H7 (cell line): ENCODE data around the gene DNAJC21. TPM values are rescaled to one million over a fixed set of nuclear protein-coding genes. Genes with fewer than 3 reads are reported as not detected.

ENCODE experiments used
- DNase-seq: peaks from one replicate; pipeline ENCODE4 v3.0.0; 2012
- H3K27me3 ChIP-seq: 2 replicates; pipeline ENCODE4 v1.6.0; 2011; ENCODE audit warnings: mild to moderate bottlenecking, low read length; ENCODE audit not compliant: control insufficient read depth, insufficient read depth
- H3K36me3 ChIP-seq: replicated peaks from 2 replicates; pipeline ENCODE4 v1.5.1; 2011; ENCODE audit warnings: low read length; ENCODE audit not compliant: control insufficient read depth, insufficient read depth
- H3K4me3 ChIP-seq: 2 replicates; pipeline ENCODE4 v1.5.1; 2011; ENCODE audit warnings: low read depth, mild to moderate bottlenecking, control low read depth, low read length, moderate library complexity; ENCODE audit not compliant: insufficient read depth
- total RNA-seq: library from RNA; depleted of rRNA; stranded (reverse); fragments of >200 nt; shearing (Covaris generic); gene quantifications from 2 replicates; pipeline ENCODE4 v1.2.3, GENCODE V29; 2014

DNAJC21 gene
- total RNA-seq, 1 experiment from 2014 or later: 15.9 TPM

DNA sequence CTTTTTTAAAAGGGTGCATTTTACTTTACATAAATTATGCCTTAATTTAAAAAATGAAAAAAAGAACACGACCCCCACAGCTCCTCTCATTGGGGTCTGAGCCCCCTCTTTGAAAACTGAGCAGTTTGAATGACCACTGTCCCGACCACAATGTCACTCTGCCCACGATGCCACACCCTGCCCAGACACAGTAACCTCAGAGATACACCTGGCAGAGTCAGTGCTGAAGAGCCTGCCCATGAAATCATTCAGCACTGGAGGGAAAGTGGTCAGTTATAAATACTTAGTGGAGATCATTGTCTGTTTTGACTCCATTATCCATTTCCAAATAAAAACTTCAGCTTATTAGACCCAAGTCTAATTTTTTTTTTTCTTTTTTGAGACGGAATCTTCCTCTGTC, 49.3 kb downstream of the DNAJC21 start:
- Histone ChIP-seq H3K4me3 (no peak overlapping the region), H3K27me3 (no peaks in the 10 kb centered on the region), H3K36me3 (no peaks in the 10 kb centered on the region)
- no peak for DNase-seq

DNA sequence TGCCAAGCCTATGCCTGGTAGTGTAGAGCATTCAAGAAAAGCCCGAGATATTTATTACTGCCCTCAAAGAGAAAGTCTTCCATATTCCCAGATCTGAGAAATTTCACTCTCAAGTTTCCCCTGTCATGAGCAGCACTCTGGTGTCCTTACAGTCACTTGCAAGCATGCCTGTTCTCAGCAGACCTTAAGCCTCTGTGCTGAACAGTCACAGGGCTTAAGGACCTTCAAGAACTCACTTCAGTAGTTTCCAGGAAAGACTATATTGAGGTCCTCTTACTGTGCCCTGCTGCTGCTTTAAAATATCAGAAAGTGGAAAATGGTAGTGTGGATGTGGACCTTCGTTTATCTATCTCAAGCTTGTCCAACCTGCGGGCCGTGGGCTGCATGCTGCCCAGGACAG, 53.5 kb downstream of the DNAJC21 start:
- no peak for DNase-seq
- no peak overlapping the region for H3K4me3 ChIP-seq
- no peaks in the 10 kb centered on the region for H3K27me3 ChIP-seq
- H3K36me3 ChIP-seq: no peaks in the 10 kb centered on the region

DNA sequence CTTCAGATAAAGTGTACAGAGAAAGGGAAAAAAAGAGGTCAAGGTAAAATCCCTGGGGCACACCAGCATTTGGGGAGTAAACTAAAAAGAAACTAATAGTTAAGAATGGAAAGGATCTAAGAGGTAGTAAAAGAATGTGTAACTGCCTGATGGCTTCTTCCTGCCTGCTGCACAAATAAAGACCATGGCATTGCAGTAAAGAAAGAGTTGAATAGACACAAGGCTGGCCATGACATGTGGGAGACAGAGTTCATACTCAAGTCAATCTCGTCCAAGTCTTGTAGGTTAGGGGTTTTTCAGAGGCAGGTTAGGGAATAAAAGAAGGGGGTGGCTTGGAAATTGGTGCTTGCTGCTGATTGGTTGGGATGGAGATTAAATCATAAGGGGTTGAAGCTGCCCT, 57.6 kb downstream of the DNAJC21 start:
- DNase-seq: no peak
- H3K36me3 ChIP-seq: no peaks in the 10 kb centered on the region
- no peak overlapping the region for H3K4me3 ChIP-seq
- no peaks in the 10 kb centered on the region for H3K27me3 ChIP-seq

DNA sequence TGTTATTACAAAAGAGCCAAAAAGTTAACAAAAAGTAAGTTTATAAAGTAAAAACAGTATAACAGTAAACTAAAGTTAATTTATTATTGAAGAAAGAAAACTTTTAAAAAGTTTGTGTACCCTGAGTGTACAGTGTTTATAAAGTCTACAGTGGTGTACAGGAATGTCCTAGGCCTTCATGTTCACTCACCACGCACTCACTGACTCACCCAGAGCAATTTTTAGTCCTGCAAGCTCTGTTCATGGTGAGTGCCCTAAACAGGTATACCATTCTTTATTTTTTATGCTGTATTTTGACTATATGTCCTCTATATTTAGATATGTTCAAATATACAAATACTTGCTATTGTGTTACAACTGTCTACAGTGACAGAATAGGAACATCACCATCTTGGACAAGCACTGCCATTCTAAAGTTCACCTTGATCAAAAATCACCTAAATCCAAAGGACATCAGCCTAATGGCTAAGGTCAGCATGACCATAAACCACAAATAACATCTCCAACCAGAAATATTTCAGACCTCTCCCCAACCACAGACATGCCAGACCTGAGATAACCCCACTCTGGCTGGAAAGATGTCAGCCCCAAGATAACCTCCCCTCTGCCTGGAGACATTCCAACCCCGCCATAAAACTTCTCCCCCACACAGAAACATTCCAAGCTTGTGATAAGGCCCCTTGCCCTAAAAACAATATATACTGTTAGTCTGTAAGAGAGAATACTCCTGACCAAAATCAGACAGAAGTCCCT, 62.3 kb downstream of the DNAJC21 start:
- no peak for DNase-seq
- Histone ChIP-seq H3K27me3 (no peaks in the 10 kb centered on the region), H3K36me3 (no peaks in the 10 kb centered on the region), H3K4me3 (no peak overlapping the region)

DNA sequence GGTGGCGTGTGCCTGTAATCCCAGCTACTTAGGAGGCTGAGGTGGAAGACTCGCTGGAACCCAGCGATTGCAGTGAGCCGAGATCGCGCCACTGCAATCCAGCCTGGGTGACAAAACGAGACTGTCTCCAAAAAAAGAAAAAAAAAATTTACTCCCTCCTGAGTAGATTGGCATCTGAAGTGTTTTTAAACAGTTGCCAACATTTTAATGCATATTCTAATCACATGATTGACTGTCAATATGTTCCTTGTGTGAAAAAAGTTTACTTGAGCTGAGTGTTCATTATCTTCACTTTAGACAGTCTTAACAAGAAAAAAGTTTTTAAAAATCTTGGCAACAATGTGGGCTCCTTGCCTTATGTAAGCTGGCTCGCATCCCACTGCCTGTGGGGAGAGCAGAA, 64.6 kb downstream of the DNAJC21 start:
- Histone ChIP-seq H3K36me3 (no peaks in the 10 kb centered on the region), H3K27me3 (no peaks in the 10 kb centered on the region), H3K4me3 (no peak overlapping the region)
- no peak for DNase-seq

DNA sequence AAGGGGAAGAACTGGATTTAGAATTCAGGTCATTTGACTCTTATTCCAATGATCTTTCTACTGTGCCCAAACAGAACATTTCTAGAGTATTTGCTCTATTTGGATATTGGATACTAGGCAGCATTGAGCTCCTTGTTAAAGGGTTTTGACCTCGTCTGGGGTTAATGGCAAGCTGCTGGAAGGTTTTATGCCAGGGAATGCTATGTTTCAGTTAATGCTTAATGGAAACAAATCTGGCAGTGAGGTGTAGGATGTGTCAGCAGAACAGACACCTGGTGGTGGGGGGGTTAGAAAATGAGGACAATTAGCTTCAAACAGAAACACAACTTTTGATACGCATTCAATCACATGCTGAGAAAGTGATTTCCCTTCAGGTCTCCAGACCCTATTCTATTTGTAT, 66.9 kb downstream of the DNAJC21 start:
- no peaks in the 10 kb centered on the region for H3K27me3 ChIP-seq
- H3K36me3 ChIP-seq: no peaks in the 10 kb centered on the region
- no peak for DNase-seq
- no peak overlapping the region for H3K4me3 ChIP-seq

DNA sequence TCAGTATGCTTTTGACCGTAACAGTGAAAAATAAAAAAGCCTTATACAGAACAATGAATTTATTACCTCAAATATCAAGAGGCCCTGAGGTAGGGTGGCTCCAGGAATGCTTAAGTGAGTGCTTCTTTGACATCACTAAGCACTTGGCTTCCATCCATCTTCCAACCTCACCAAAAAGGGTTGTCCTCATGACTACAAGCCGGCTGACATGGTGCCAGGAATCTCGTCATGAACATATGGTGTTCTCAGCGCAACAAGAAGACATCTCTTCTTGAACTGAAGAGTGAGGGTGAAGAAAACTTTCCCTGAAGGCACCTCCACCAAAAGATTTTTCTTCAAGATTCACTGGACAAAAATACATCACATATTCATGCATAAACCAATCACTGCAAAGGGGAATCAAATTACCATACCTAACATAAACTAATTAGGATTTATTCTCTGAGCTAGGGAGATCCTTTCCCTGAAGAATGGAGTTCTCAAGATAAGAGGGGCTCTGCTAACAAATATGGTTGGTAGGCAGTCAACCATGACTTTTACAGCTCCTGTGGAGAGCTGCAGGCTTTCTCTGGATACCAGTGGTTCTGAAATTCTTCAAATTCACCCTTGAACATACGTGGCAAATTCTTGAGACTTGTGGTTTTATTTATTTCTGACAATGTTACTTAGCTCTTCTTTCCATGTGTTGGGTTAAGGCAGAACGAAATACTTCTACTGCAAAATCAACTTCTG, 68.9 kb downstream of the DNAJC21 start:
- Histone ChIP-seq H3K27me3 (no peaks in the 10 kb centered on the region), H3K36me3 (no peaks in the 10 kb centered on the region), H3K4me3 (no peak overlapping the region)
- DNase-seq: no peak

DNA sequence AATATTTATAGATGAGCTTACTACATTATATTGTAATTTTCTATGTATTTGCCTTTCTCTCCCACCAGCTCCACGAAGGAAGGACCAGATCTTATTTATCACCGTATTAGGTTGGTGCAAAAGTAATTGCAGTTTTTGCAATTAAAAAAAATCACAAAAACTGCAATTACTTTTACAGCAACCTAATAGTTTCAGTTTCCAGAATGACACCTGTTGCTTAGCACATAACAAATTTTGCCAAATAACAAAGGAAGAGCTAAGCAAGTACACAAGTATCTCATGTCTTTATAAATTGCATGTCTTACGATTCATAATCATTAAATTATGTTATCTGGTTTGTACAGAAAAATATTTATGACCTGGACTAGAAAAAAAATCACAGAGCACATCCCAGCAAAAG, 72.5 kb downstream of the DNAJC21 start:
- H3K4me3 ChIP-seq: no peak overlapping the region
- no peak for DNase-seq
- no peaks in the 10 kb centered on the region for H3K27me3 ChIP-seq
- no peaks in the 10 kb centered on the region for H3K36me3 ChIP-seq

DNA sequence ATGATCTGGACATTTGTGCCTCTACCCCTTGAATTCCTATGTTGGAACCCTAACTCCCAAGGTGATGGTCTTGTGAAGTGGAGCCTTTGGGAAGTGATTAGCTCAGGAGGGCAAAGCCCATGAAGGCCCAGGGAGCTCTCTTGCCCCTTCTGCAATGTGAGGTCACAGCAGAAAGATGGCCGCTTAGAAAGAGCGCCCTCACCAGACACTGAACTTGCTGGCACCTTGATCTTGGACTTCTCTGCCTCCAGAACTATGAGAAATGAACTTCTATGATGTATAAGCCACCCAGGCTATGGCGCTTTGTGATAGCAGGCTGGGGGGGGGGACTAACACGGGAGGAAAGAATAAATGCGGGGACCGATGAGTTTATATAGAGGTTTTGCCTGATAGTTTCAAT, 73.1 kb downstream of the DNAJC21 start:
- H3K36me3 ChIP-seq: no peaks in the 10 kb centered on the region
- DNase-seq: no peak
- no peaks in the 10 kb centered on the region for H3K27me3 ChIP-seq
- H3K4me3 ChIP-seq: no peak overlapping the region

DNA sequence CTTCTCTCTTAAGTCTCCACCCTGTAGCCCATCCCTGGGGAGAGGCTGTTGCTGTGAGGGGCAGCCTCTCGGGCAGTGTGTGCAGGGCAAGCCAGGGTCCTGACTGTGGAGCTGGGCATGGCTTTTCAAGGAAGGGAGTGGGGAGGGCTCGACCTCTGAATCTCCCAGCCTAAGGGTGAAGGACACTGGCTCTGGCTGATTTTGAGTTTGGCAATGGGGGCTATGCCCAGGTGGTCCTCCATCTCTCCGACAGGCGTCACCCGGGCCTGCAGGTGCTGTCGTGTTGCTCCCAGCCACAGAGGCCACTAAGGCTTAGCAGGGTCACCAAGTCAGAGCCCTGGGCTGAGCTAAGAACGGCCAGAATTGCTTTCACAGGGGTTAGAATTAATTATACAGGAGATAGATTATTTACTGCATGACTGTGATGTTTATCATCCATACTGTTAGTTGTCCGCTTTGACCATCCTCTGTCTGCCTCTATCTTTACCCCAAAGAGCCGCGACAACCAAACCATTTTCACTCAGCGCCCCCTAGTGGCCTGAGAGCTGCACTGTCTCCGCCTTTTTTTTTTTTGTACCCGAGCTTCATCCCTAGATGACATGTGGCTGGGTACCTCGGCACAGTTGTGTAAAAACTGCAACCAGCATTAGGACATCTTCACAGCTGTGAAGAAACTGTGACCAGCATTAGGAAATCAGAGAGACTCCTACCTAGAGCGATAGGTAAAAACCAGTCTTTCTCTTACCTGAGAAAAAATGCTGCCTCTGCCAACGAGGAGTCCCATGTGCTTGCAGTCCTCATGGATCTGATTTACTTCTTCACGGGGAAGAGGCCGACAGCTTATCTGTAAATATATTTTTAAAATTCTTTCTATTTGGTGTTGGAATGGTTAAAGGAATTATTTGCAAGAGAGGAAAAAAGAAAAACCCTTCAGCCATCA, 73.9 kb downstream of the DNAJC21 start:
- no peaks in the 10 kb centered on the region for H3K27me3 ChIP-seq
- peak; percentile 75 for DNase-seq
- no peak overlapping the region for H3K4me3 ChIP-seq
- H3K36me3 ChIP-seq: no peaks in the 10 kb centered on the region

DNA sequence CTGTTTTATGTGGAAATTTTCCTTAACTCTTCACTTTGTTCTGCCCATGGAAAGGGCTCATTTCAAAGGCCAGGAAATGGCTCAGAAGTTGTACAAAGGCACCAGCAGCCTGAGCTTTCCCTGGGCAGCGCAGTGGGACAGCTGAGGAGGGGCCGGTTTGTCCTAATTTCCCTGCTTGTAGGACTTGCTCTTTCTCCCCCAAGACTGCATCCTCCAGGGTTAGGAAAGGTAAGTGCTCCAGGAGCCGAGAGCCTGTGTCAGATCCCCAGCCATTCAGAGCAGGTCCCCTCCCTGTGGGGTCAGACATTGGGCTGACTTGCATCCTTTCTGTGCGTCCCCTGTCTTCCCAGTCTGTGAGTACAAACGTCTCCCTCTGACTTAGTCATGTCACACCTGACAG, 74.8 kb downstream of the DNAJC21 start:
- Histone ChIP-seq H3K27me3 (no peaks in the 10 kb centered on the region), H3K36me3 (no peaks in the 10 kb centered on the region), H3K4me3 (no peak overlapping the region)
- DNase-seq: peak; percentile 19

DNA sequence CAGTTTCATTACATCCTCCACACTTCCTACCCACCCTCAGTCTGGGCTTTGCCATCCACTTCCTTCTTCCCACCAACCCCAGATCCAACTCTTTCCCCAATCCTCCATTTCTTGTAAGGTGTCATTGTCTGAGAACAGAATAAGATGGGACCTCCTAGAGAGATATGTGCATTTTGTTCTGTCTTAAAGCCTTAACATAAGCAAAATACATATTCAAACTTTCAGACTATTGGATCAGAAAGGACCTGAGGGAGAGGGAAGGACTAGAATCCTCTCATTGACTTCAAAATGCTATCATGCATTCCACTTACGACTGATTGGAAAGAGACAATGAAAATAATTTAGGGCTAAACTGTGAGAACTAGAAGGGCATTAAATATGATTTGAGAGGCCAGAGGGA, 75.4 kb downstream of the DNAJC21 start:
- DNase-seq: no peak
- Histone ChIP-seq H3K4me3 (no peak overlapping the region), H3K27me3 (no peaks in the 10 kb centered on the region), H3K36me3 (no peaks in the 10 kb centered on the region)
